Measurements from ENCODE around the gene GLCCI1.
A peak's percentile ranks its signal among the peaks of the same experiment; 100 is the strongest.
"Not testable (repeated sequence)": the region's sequence is repeated elsewhere in the genome, so short reads cannot be mapped to it uniquely, and the experiment has no call there.

The GLCCI1 gene

DNA sequence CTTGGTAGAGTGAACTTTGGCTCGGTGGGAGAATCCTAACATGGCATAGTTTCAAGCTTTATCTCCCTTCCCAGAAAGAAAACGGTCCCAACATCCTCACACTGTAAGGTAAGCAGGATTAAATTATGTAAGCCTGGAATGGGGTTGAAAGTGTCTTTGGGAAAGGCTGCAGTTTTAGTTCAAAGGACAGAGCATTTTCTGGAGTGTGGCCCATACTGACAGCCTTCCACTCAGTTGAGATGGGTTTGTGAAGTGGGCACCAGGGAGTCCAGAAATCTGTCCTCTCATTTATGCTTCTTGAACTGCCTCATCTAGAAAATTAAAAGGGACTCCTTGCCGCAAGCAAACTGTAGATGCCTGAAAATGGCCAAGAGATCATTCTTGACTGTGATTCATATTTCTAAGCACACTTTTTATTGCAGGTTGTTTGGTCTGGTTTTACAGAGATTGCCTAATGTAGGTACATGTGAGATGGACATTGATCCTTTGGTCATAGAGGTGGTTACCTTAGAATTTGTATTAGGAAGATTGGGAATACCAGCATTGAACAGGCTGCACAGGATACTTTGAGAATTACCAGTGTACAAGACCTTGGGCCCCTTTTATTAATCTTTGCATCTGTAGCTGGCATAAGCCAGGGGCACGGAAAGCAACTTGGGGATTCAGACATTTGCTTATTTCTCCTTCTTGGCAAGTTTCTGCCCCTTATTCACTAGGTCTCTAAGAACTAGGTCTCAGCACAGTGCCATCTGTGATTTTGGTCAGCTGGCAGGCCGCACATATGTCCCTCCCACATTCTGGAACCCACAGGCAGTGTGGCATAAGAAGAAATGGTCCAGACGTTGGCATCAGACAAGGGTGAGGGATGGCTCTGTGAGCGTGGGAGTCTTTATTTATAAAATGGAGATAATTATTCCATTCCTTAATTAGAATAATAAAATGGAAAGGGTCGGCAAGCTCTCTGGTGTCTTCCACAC is 125.9 kb downstream of the GLCCI1 start:
- no peak for DNase-seq (ENCODE audit: low read depth in 2 of 2)

DNA sequence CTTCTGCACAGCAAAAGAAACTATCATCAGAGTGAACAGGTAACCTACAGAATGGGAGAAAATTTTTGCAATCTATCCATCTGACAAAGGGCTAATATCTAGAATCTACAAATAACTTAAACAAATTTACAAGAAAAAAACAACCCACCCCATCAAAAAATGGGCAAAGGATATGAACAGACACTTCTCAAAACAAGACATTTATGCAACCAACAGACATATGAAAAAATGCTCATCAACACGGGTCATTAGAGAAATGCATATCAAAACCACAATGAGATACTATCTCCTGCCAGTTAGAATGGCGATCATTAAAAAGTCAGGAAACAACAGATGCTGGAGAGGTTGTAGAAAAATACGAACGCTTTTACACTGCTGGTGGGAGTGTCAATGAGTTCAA is 132.7 kb downstream of the GLCCI1 start:
- not testable (repeated sequence) for DNase-seq (ENCODE audit: low read depth in 2 of 2)

GRCh38 chr7:8103282-8103681 is 134.7 kb downstream of the GLCCI1 start:
- DNase-seq (ENCODE audit: low read depth in 2 of 2) = no peak

- no peak for DNase-seq (ENCODE audit: low read depth in 2 of 2)
Observed at GRCh38 chr7:8105449-8106095, 137.0 kb downstream of the GLCCI1 start.

DNA sequence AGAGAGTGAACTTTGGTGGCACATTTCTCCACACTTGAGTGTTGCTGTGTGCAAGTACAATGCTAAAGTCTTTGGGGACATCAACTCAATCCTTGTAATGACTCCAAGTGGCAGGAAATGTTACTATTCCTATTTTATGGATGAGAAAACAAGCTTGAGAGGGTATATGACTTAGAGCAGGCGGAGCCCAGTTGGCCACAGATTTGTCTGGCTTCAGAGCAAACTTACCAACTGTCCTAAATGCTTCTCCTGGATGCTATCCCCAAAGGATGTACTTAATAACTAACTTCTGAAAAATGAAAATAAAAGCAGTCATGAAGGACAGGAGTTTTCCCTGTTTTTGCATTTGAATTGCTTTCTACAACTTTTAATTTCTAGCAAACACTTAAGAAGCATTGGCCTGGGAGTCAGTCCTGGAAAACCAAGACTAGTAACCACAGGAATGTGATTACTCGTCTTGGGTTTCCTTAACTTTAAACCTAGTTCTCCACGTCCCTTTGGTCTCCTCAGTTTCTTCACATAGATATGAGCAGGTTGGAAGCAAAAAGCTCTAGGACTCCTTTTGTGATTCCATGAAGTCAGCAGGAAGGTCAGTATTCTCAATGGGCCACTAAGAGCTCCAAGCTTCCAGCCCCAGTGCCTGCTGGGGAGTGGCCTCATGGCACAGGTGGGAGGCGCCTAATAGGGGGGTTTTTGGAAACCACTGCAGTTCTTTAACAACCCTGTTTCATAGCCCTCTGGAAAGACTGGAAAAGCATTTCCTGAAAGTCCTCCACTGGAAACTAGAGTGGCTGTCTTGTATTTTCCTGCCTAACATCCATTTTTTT is 140.8 kb downstream of the GLCCI1 start:
- no peak for DNase-seq (ENCODE audit: low read depth in 2 of 2)

- DNase-seq (ENCODE audit: low read depth in 2 of 2) = no peak
Observed at GRCh38 chr7:8111282-8111960, 142.8 kb downstream of the GLCCI1 start.

GRCh38 chr7:8112685-8113084 is 144.1 kb downstream of the GLCCI1 start:
- DNase-seq (ENCODE audit: low read depth in 2 of 2) = no peak

DNA sequence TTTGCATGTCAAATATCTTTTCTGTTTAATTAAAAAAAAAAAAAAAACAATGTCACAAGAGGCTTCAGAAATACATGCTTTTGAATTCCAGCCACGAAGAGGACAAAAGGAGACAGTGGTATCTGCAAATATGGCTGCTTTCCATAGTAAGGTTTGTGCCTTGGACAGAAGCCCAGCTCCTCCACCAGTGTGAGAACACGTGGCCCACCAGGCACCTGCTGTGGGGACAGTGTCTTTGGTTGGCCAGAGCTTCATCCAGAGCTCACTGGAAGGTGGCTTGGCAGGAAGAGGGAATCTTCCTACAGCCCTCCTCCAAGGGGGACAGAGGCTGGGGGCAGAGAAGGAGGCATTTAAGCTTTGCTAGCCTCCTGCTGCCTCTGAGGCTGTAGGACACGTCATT is 144.6 kb downstream of the GLCCI1 start:
- DNase-seq (ENCODE audit: low read depth in 2 of 2) = no peak

GRCh38 chr7:8114175-8114574 is 145.6 kb downstream of the GLCCI1 start:
- DNase-seq (ENCODE audit: low read depth in 2 of 2) = no peak

DNA sequence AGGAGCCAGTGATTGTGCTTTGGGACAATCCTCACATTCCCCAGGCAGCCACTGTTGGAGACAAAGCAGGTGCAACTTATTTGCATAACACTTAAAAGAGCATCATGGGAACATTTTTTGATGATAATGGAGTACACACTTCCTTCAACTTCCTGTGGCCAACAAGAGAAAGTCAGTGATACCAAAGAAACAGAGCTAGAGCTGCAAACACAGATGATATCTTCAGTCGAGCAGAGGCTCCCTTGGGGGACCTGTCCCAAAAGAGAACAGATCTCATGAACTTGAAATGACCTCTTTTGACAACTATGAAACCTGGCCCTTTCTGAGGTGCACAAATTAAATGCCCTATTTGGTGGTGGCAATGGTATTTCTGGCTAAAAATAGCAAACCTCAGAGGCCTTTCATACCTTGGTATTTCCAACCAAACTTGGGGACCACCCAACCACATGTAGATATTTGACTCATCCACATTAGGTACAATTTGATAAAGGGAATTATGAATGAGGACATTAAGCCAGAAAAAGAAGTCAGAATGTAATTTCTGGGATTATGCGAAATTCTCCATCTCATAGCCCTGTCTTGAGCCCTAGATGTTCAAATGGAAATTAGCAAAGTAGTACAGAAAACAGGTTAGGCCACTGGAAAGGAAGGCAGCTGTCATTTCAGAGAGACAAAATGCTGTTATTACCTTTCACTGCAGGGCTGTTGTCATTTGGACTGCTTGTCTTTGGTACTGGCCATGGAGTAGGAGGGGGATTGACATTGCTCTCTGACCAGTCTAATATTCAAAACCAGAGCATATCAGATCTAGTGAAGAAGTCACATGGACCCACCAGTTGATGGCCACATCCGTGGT is 147.2 kb downstream of the GLCCI1 start:
- DNase-seq (ENCODE audit: low read depth in 2 of 2) = no peak

DNA sequence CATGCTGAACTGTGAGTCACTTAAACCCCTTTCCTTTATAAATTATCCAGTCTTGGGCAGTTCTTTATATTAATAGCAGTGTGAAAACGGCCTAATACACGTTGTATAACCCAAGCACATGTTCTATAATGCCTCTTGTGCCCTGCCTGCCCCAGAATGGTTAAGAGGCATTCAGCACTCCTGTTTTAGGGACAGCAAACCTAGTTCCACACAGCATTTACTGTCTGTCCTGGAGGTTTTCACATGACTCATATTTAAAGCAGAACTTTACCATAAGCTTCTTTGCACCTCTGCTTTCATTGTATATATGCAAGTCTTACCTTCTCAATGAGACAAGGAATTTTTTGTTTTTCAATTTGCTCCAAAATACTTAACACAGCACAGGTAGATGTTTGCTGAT is 148.6 kb downstream of the GLCCI1 start:
- DNase-seq (ENCODE audit: low read depth in 2 of 2) = no peak

DNA sequence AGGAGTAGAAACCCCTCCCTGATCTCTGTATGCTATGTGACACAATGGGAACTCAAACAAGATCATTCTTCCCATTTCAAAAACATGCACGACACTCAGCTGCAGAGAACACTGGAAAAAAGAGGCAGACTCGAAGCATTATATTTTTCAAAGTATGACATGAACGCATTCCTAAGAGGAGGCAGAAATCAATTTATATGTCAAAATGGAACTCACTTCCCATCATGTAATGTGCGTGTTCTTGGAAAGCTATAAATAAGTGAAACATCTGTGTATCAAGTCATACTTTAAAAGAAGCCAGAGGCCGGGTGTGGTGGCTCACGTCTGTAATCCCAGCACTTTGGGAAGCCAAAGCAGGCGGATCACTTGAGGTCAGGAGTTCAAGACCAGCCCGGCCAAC is 150.7 kb downstream of the GLCCI1 start:
- no peak for DNase-seq (ENCODE audit: low read depth in 2 of 2)

GRCh38 chr7:8120390-8121058 is 151.9 kb downstream of the GLCCI1 start:
- no peak for DNase-seq (ENCODE audit: low read depth in 2 of 2)

- no peak for DNase-seq (ENCODE audit: low read depth in 2 of 2)
Observed at GRCh38 chr7:8121243-8121642, 152.6 kb downstream of the GLCCI1 start.

GRCh38 chr7:8125680-8126444 is 157.3 kb downstream of the GLCCI1 start:
- DNase-seq (ENCODE audit: low read depth in 2 of 2) = peak; percentile 58 to 62

GRCh38 chr7:8126601-8127167 is 158.1 kb downstream of the GLCCI1 start:
- no peak for DNase-seq (ENCODE audit: low read depth in 2 of 2)

- no peak for DNase-seq (ENCODE audit: low read depth in 2 of 2)
Observed at GRCh38 chr7:8128449-8129317, 160.1 kb downstream of the GLCCI1 start.

DNA sequence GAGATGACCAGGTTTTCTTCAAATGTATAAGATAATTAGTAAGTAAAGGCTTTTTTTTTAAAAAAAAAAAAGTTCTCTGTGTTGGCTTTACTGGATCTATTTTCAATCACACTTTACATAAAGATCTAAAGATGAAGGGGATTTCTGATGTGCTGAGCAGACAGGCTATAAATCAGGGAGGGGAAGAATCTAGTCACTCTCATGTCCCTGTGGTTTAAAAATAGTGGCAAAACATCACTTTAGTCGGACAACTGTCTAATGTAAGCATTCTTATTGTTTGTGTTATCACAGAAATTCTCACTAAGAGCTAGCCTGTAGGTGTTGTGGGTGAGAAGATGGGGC is 160.7 kb downstream of the GLCCI1 start:
- no peak for DNase-seq (ENCODE audit: low read depth in 2 of 2)
